GM12878 (cell line): Measurements from ENCODE around the gene HSD3B1. TPM values are rescaled to one million over a fixed set of nuclear protein-coding genes. Genes with fewer than 3 reads are reported as not detected.

Experiments
- ATAC-seq: fragments of 200-7000 bp; cut with Tn5 transposase; 3 replicates; pipeline ENCODE4 v1.9.1; 2020; ENCODE audit warnings: mild to moderate bottlenecking, moderate library complexity
- BruUV-seq: library from RNA; stranded (reverse); fragments of 400-500 nt; replicated peaks from 2 replicates; lab custom pipeline; 2021; lab: Mats Ljungman, UMichigan
- CTCF ChIA-PET: fragments of 300-600 bp; sonication (Branson Sonifier 250); formaldehyde crosslinking; extraction: SDS; loops from one replicate; lab custom pipeline; 2021; ENCODE audit warnings: inconsistent platforms; lab: Yijun Ruan, JAX
- POLR2A ChIA-PET: fragments of 350-600 bp; formaldehyde crosslinking; extraction: SDS; loops from one replicate; lab custom pipeline; 2021; ENCODE audit warnings: inconsistent platforms; lab: Charles Lee
- RAD21 ChIA-PET: fragments of 300-600 bp; sonication (Branson Sonifier 250); formaldehyde crosslinking; loops from one replicate; lab custom pipeline; 2023; ENCODE audit warnings: antibody characterized with exemption; ENCODE audit not compliant: unreplicated experiment; lab: Charles Lee
- SMC1A ChIA-PET: fragments of 300-600 bp; sonication (Branson Sonifier 250); formaldehyde crosslinking; loops from one replicate; lab custom pipeline; 2023; ENCODE audit not compliant: unreplicated experiment, uncharacterized antibody; lab: Charles Lee
- DNase-seq: peaks from one replicate; pipeline ENCODE4 v3.0.0-alpha.2; 2011; ENCODE audit warnings: low read depth, low spot score
- FAIRE-seq: peaks from 3 replicates; lab custom pipeline; 2011; peaks lifted over from hg19 to GRCh38; lab: Jason Lieb, UNC
- H2AFZ ChIP-seq: 2 replicates; pipeline ENCODE4 v1.6.0; 2011; ENCODE audit warnings: low read depth, low read length, control low read depth; ENCODE audit not compliant: control insufficient read depth
- H3K27ac ChIP-seq: 2 replicates; pipeline ENCODE4 v1.5.1; 2011; ENCODE audit warnings: control low read depth; ENCODE audit not compliant: control insufficient read depth, insufficient read depth
- H3K27me3 ChIP-seq, 2 experiments: replicated peaks in 1 of 2; 2 replicates each; pipeline versions ENCODE4 v1.6.0 to v1.6.1; 2011; ENCODE audit warnings: low read length in 1 of 2; ENCODE audit not compliant: control insufficient read depth in 2 of 2, insufficient read depth in 2 of 2
- H3K36me3 ChIP-seq, 2 experiments: 2 replicates each; pipeline ENCODE4 v1.5.1; 2011; ENCODE audit warnings: low read length in 1 of 2; ENCODE audit not compliant: control insufficient read depth in 2 of 2, insufficient read depth in 2 of 2
- H3K4me1 ChIP-seq: 2 replicates; pipeline ENCODE4 v1.6.1; 2011; ENCODE audit warnings: mild to moderate bottlenecking, low read length, moderate library complexity, mixed read lengths; ENCODE audit not compliant: control insufficient read depth, insufficient read depth
- H3K4me2 ChIP-seq: 2 replicates; pipeline ENCODE4 v1.6.0; 2011; ENCODE audit warnings: control low read depth; ENCODE audit not compliant: control insufficient read depth, insufficient read depth
- H3K4me3 ChIP-seq: fragments of 200-600 bp; sonication (generic); 2 replicates; pipeline ENCODE4 v1.5.1; 2016
- H3K79me2 ChIP-seq: 2 replicates; pipeline ENCODE4 v1.6.0; 2011; ENCODE audit warnings: low read length; ENCODE audit not compliant: control insufficient read depth, insufficient read depth
- H3K9ac ChIP-seq: 2 replicates; pipeline ENCODE4 v1.8.0; 2011; ENCODE audit warnings: low read length, control low read depth, mixed read lengths; ENCODE audit not compliant: control insufficient read depth, insufficient read depth
- H3K9me3 ChIP-seq: replicated peaks from 3 replicates; pipeline ENCODE4 v1.5.1; 2011; ENCODE audit warnings: mild to moderate bottlenecking, low read length; ENCODE audit not compliant: control insufficient read depth, insufficient read depth
- H4K20me1 ChIP-seq: 2 replicates; pipeline ENCODE4 v1.6.0; 2011; ENCODE audit not compliant: control insufficient read depth, insufficient read depth
- MTA2 ChIP-seq: fragments of 450-650 bp; IDR thresholded peaks from 2 replicates; pipeline ENCODE4 v1.6.1; 2016; ENCODE audit warnings: low read depth, mild to moderate bottlenecking, moderate library complexity
- NBN ChIP-seq: fragments of 450-650 bp; IDR thresholded peaks from 2 replicates; pipeline ENCODE4 v1.6.1; 2016
- NR2C2 ChIP-seq: IDR thresholded peaks from 2 replicates; pipeline ENCODE4 v1.6.1; 2011; ENCODE audit warnings: borderline replicate concordance, low read depth; ENCODE audit not compliant: control insufficient read depth, insufficient read length
- RCOR1 ChIP-seq: conservative IDR thresholded peaks from 2 replicates; pipeline ENCODE4 v1.6.1; 2012; ENCODE audit warnings: low read depth, low read length, improper control_type of control experiment
- SUZ12 ChIP-seq: fragments of 200-600 bp; sonication (generic); IDR thresholded peaks from one replicate; pipeline ENCODE4 v1.6.1; 2018; ENCODE audit warnings: antibody characterized with exemption, mild to moderate bottlenecking; ENCODE audit not compliant: unreplicated experiment
- WRNIP1 ChIP-seq: IDR thresholded peaks from 2 replicates; pipeline ENCODE4 v1.6.1; 2011; ENCODE audit warnings: low read depth, low read length, improper control_type of control experiment, borderline replicate concordance
- ZZZ3 ChIP-seq: IDR thresholded peaks from 2 replicates; pipeline ENCODE4 v1.6.1; 2011; ENCODE audit warnings: low read depth; ENCODE audit not compliant: control insufficient read depth, insufficient read length
- in situ Hi-C: fragments of 300-500 bp; cut with MboI; formaldehyde crosslinking; loops from 9 replicates; pipeline ENCODE4 v1.14.3; 2018; ENCODE audit warnings: mixed read lengths
- intact Hi-C: fragments of 100-400 bp; cut with micrococcal nuclease; formaldehyde crosslinking; loops from one replicate; pipeline ENCODE4 v1.14.2; 2022; ENCODE audit not compliant: unreplicated experiment
- polyA plus RNA-seq, 11 experiments: library from polyadenylated mRNA; depleted of rRNA in 4 of 11; unstranded in 6 of 11; stranded (reverse) in 5 of 11; fragments of >200 nt; fragmentation: Nextera tagmentation in 4 of 11; fragmentation: Illumina TruSeq in 1 of 11; extraction: Ambion mirVana in 4 of 11; extraction: Trizol in 1 of 11; gene quantifications; 1 replicate in 1 of 11; 2 replicates in 10 of 11; pipeline versions ENCODE4 v1.2.1 to v1.2.3, GENCODE V29; 2011 to 2016; ENCODE audit warnings: inconsistent platforms in 2 of 11, missing spikeins in 2 of 11, low read depth in 1 of 11
- total RNA-seq, 4 experiments: library from RNA; depleted of rRNA in 3 of 4; stranded (reverse); fragments of >200 nt in 3 of 4; fragmentation: Illumina TruSeq in 1 of 4; extraction: Trizol in 1 of 4; gene quantifications; 2 replicates each; pipeline versions ENCODE4 v1.2.1 to v1.2.3, GENCODE V29; 2013 to 2021
- TF ChIP-seq, protein P1 (sequence below): fragments of 450-650 bp; IDR thresholded peaks from 2 replicates; pipeline ENCODE4 v1.6.1; 2017; ENCODE audit warnings: mild to moderate bottlenecking, moderate library complexity
- TF ChIP-seq, protein P2 (sequence below): fragments of 150-350 bp; IDR thresholded peaks from 2 replicates; pipeline ENCODE4 v1.6.1; 2014; ENCODE audit warnings: mild to moderate bottlenecking, low read depth, low read length
- TF ChIP-seq, protein P3 (sequence below): IDR thresholded peaks from 2 replicates; pipeline ENCODE4 v1.6.1; 2011; ENCODE audit warnings: mild to moderate bottlenecking, low read depth, low read length, moderate library complexity; ENCODE audit not compliant: insufficient replicate concordance

Gene HSD3B1
- total and polyA plus RNA-seq, 10 of the 15 experiments (the other 5 are each of a cell fraction or from before 2014, with no cell fraction given) = not detected

GRCh38 chr1:119516247-119516646 is 9.2 kb downstream of the HSD3B1 start:
- CTCF ChIA-PET = no interaction called here
- Histone ChIP-seq H2AFZ (no peak overlapping the region), H3K4me1 (no peaks in the 10 kb centered on the region), H4K20me1 (no peaks in the 10 kb centered on the region), H3K79me2 (no peaks in the 10 kb centered on the region), H3K36me3 (no peaks in the 10 kb centered on the region), H3K4me2 (no peak overlapping the region), H3K9me3 (no peaks in the 10 kb centered on the region), H3K27me3 (no peaks in the 10 kb centered on the region), H3K9ac (no peak overlapping the region), H3K4me3 (no peak overlapping the region), H3K27ac (no peak overlapping the region)
- DNase-seq (no peak), ATAC-seq (no peak), FAIRE-seq (no peak)
- RAD21 ChIA-PET = no interaction called here
- in situ Hi-C loops (no loop called here), intact Hi-C loops (no loop called here)
- TF ChIP-seq, protein P1, sequence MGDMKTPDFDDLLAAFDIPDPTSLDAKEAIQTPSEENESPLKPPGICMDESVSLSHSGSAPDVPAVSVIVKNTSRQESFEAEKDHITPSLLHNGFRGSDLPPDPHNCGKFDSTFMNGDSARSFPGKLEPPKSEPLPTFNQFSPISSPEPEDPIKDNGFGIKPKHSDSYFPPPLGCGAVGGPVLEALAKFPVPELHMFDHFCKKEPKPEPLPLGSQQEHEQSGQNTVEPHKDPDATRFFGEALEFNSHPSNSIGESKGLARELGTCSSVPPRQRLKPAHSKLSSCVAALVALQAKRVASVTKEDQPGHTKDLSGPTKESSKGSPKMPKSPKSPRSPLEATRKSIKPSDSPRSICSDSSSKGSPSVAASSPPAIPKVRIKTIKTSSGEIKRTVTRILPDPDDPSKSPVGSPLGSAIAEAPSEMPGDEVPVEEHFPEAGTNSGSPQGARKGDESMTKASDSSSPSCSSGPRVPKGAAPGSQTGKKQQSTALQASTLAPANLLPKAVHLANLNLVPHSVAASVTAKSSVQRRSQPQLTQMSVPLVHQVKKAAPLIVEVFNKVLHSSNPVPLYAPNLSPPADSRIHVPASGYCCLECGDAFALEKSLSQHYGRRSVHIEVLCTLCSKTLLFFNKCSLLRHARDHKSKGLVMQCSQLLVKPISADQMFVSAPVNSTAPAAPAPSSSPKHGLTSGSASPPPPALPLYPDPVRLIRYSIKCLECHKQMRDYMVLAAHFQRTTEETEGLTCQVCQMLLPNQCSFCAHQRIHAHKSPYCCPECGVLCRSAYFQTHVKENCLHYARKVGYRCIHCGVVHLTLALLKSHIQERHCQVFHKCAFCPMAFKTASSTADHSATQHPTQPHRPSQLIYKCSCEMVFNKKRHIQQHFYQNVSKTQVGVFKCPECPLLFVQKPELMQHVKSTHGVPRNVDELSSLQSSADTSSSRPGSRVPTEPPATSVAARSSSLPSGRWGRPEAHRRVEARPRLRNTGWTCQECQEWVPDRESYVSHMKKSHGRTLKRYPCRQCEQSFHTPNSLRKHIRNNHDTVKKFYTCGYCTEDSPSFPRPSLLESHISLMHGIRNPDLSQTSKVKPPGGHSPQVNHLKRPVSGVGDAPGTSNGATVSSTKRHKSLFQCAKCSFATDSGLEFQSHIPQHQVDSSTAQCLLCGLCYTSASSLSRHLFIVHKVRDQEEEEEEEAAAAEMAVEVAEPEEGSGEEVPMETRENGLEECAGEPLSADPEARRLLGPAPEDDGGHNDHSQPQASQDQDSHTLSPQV = no peak
- TF ChIP-seq RCOR1 = no peak
- TF ChIP-seq, protein P2, sequence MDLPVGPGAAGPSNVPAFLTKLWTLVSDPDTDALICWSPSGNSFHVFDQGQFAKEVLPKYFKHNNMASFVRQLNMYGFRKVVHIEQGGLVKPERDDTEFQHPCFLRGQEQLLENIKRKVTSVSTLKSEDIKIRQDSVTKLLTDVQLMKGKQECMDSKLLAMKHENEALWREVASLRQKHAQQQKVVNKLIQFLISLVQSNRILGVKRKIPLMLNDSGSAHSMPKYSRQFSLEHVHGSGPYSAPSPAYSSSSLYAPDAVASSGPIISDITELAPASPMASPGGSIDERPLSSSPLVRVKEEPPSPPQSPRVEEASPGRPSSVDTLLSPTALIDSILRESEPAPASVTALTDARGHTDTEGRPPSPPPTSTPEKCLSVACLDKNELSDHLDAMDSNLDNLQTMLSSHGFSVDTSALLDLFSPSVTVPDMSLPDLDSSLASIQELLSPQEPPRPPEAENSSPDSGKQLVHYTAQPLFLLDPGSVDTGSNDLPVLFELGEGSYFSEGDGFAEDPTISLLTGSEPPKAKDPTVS = no peak
- TF ChIP-seq NR2C2 = no peak
- TF ChIP-seq, protein P3, sequence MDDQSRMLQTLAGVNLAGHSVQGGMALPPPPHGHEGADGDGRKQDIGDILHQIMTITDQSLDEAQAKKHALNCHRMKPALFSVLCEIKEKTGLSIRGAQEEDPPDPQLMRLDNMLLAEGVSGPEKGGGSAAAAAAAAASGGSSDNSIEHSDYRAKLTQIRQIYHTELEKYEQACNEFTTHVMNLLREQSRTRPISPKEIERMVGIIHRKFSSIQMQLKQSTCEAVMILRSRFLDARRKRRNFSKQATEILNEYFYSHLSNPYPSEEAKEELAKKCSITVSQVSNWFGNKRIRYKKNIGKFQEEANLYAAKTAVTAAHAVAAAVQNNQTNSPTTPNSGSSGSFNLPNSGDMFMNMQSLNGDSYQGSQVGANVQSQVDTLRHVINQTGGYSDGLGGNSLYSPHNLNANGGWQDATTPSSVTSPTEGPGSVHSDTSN = no peak
- no peak for TF ChIP-seq MTA2
- TF ChIP-seq NBN = no peak
- no peak for TF ChIP-seq WRNIP1
- no peak for TF ChIP-seq ZZZ3
- no peak for TF ChIP-seq SUZ12
- no TSS peak for BruUV-seq
- POLR2A ChIA-PET = no interaction called here
- SMC1A ChIA-PET = no interaction called here
